HCT116 (cell line): Measurements from ENCODE around the gene MID1. TPM values are rescaled to one million over a fixed set of nuclear protein-coding genes. Genes with fewer than 3 reads are reported as not detected.

Experiments
- ATAC-seq: fragments of 200-7000 bp; cut with Tn5 transposase; 2 replicates; pipeline ENCODE4 v1.9.1; 2020; ENCODE audit warnings: mild to moderate bottlenecking, moderate library complexity
- BruUV-seq: library from RNA; stranded (reverse); fragments of 400-500 nt; replicated peaks from 2 replicates; lab custom pipeline; 2021; lab: Mats Ljungman, UMichigan
- CTCF ChIA-PET: fragments of 300-600 bp; sonication (Branson Sonifier 250); formaldehyde crosslinking; loops from one replicate; lab custom pipeline; 2021; ENCODE audit warnings: antibody characterized with exemption; lab: Charles Lee
- POLR2A ChIA-PET: fragments of 300-600, 350-600 bp; sonication (Branson Sonifier 250); formaldehyde crosslinking; loops from one replicate; lab custom pipeline; 2021; ENCODE audit warnings: antibody characterized with exemption; lab: Charles Lee
- RAD21 ChIA-PET, 2 experiments: fragments of 300-600 bp; sonication (Branson Sonifier 250); formaldehyde crosslinking; loops; one replicate each; lab custom pipeline; 2023; ENCODE audit warnings: low total read pairs in 2 of 2; ENCODE audit not compliant: uncharacterized antibody in 2 of 2, unreplicated experiment in 2 of 2, low non-redundant PET in 1 of 2; lab: Charles Lee
- DNase-seq: peaks from one replicate; pipeline ENCODE4 v3.0.0-alpha.2; 2010; ENCODE audit warnings: low read depth, low spot score
- H2AFZ ChIP-seq: fragments of 200-600 bp; shearing (Covaris generic), sonication (generic); 2 replicates; pipeline ENCODE4 v1.6.1; 2017; ENCODE audit warnings: low read depth, mixed run types, mixed read lengths, antibody characterized with exemption, low read length; ENCODE audit not compliant: poor library complexity, severe bottlenecking
- H3K27ac ChIP-seq: 2 replicates; pipeline ENCODE4 v1.5.1; 2012; ENCODE audit warnings: low read depth, low read length
- H3K27me3 ChIP-seq: fragments of 200-600 bp; sonication (generic); 2 replicates; pipeline ENCODE4 v1.6.1; 2016; ENCODE audit warnings: mixed run types, low read length, mixed read lengths; ENCODE audit not compliant: insufficient read depth
- H3K36me3 ChIP-seq, 2 experiments: fragments of 200-500 bp in 1 of 2; fragments of 200-600 bp in 1 of 2; sonication (Bioruptor generic) in 1 of 2; sonication (generic) in 1 of 2; 2 replicates each; pipeline versions ENCODE4 v1.5.1 to v1.6.1; 2014 to 2016; ENCODE audit warnings: low read length in 2 of 2, inconsistent platforms in 1 of 2, mixed read lengths in 1 of 2, mixed run types in 1 of 2; ENCODE audit not compliant: insufficient read depth in 2 of 2, control insufficient read depth in 1 of 2
- H3K4me1 ChIP-seq, 2 experiments: fragments of 200-600 bp in 1 of 2; sonication (generic) in 1 of 2; 2 replicates each; pipeline versions ENCODE4 v1.5.1 to v1.6.1; 2012 to 2017; ENCODE audit warnings: low read length in 2 of 2, inconsistent platforms in 1 of 2, mild to moderate bottlenecking in 1 of 2, mixed read lengths in 1 of 2, mixed run types in 1 of 2, moderate library complexity in 1 of 2; ENCODE audit not compliant: insufficient read depth in 2 of 2, control insufficient read depth in 1 of 2
- H3K4me2 ChIP-seq: fragments of 200-600 bp; sonication (generic); 2 replicates; pipeline ENCODE4 v1.6.1; 2017; ENCODE audit warnings: mixed run types, low read length, mixed read lengths
- H3K4me3 ChIP-seq, 2 experiments: fragments of 200-600 bp in 1 of 2; sonication (generic) in 1 of 2; replicated peaks in 1 of 2; 2 replicates each; pipeline ENCODE4 v1.5.1; 2011 to 2016; ENCODE audit warnings: low read length in 2 of 2, control low read depth in 1 of 2, low read depth in 1 of 2, mild to moderate bottlenecking in 1 of 2, mixed read lengths in 1 of 2, mixed run types in 1 of 2
- H3K79me2 ChIP-seq: fragments of 200-600 bp; sonication (generic); 2 replicates; pipeline ENCODE4 v1.6.1; 2017; ENCODE audit warnings: mild to moderate bottlenecking, mixed run types, low read length, moderate library complexity, mixed read lengths; ENCODE audit not compliant: insufficient read depth
- H3K9ac ChIP-seq: fragments of 200-600 bp; sonication (generic); 2 replicates; pipeline ENCODE4 v1.6.1; 2016; ENCODE audit warnings: low read length, mixed read lengths
- H3K9me2 ChIP-seq: fragments of 200-600 bp; sonication (generic), shearing (Covaris generic); 2 replicates; pipeline ENCODE4 v1.6.1; 2017; ENCODE audit warnings: mixed run types, mild to moderate bottlenecking, moderate library complexity; ENCODE audit not compliant: insufficient read depth
- H3K9me3 ChIP-seq, 2 experiments: fragments of 200-500 bp in 1 of 2; fragments of 200-600 bp in 1 of 2; sonication (Bioruptor generic) in 1 of 2; sonication (generic) in 1 of 2; 2 replicates each; pipeline ENCODE4 v1.6.1; 2014 to 2017; ENCODE audit warnings: low read length in 2 of 2, mixed read lengths in 2 of 2, inconsistent platforms in 1 of 2, low read depth in 1 of 2, mild to moderate bottlenecking in 1 of 2, mixed run types in 1 of 2, moderate library complexity in 1 of 2; ENCODE audit not compliant: control insufficient read depth in 1 of 2, insufficient read depth in 1 of 2
- H4K20me1 ChIP-seq: fragments of 200-600 bp; sonication (generic), shearing (Covaris generic); 2 replicates; pipeline ENCODE4 v1.6.1; 2017; ENCODE audit warnings: mixed run types, mild to moderate bottlenecking, moderate library complexity; ENCODE audit not compliant: insufficient read depth
- CBX3 ChIP-seq: IDR thresholded peaks from 2 replicates; pipeline ENCODE4 v1.6.1; 2012; ENCODE audit warnings: low read depth
- CEBPB ChIP-seq: IDR thresholded peaks from 2 replicates; pipeline ENCODE4 v1.6.1; 2012; ENCODE audit warnings: low read depth
- CTCF ChIP-seq, 3 experiments: fragments of 200-600 bp in 1 of 3; sonication (generic) in 1 of 3; IDR thresholded peaks in 2 of 3; conservative IDR thresholded peaks in 1 of 3; 2 replicates each; pipeline ENCODE4 v1.5.1; 2012 to 2017; ENCODE audit warnings: low read depth in 2 of 3, low read length in 2 of 3, antibody characterized with exemption in 1 of 3, borderline replicate concordance in 1 of 3, control low read depth in 1 of 3, mild to moderate bottlenecking in 1 of 3, mixed read lengths in 1 of 3, mixed run types in 1 of 3, moderate library complexity in 1 of 3; ENCODE audit not compliant: insufficient read depth in 1 of 3
- EGR1 ChIP-seq: IDR thresholded peaks from 2 replicates; pipeline ENCODE4 v1.6.1; 2012; ENCODE audit warnings: low read depth
- ELF1 ChIP-seq: IDR thresholded peaks from 2 replicates; pipeline ENCODE4 v1.6.1; 2012; ENCODE audit warnings: low read depth, borderline replicate concordance
- MAX ChIP-seq: IDR thresholded peaks from 2 replicates; pipeline ENCODE4 v1.6.1; 2012
- POLR2A ChIP-seq: IDR thresholded peaks from 2 replicates; pipeline ENCODE4 v1.7.0; 2011; ENCODE audit warnings: borderline replicate concordance; ENCODE audit not compliant: insufficient read depth, insufficient read length; ENCODE audit errors: extremely low read depth
- POLR2AphosphoS5 ChIP-seq: IDR thresholded peaks from 2 replicates; pipeline ENCODE4 v1.6.1; 2011; ENCODE audit warnings: mild to moderate bottlenecking, low read depth, low read length, moderate library complexity
- SIN3A ChIP-seq: IDR thresholded peaks from 2 replicates; pipeline ENCODE4 v1.6.1; 2012; ENCODE audit warnings: low read depth
- SP1 ChIP-seq: IDR thresholded peaks from 2 replicates; pipeline ENCODE4 v1.6.1; 2012; ENCODE audit warnings: low read depth
- SRF ChIP-seq: IDR thresholded peaks from 2 replicates; pipeline ENCODE4 v1.6.1; 2012; ENCODE audit warnings: low read depth
- ZBTB33 ChIP-seq: IDR thresholded peaks from 2 replicates; pipeline ENCODE4 v1.6.1; 2011; ENCODE audit warnings: mild to moderate bottlenecking, low read length, moderate library complexity; ENCODE audit not compliant: insufficient replicate concordance; ENCODE audit errors: extremely low read depth
- ZNF274 ChIP-seq: fragments of 200-500 bp; sonication (Bioruptor generic); IDR thresholded peaks from 2 replicates; pipeline ENCODE4 v1.6.1; 2014; ENCODE audit warnings: mild to moderate bottlenecking, low read depth, low read length, inconsistent platforms
- intact Hi-C: fragments of 100-400 bp; cut with micrococcal nuclease; formaldehyde crosslinking; loops from 2 replicates; pipeline ENCODE4 v1.10.0; 2022
- total RNA-seq: library from RNA; stranded (reverse); gene quantifications from one replicate; pipeline ENCODE4 v1.2.1, GENCODE V29; 2021; ENCODE audit not compliant: unreplicated experiment

The MID1 gene
- total RNA-seq, 1 experiment from 2014 or later, result 48.8 TPM

- POLR2A ChIA-PET, result no interaction called here
- Histone ChIP-seq H2AFZ (no peak overlapping the region), H3K36me3 (no peaks in the 10 kb centered on the region), H3K9me3 (no peaks in the 10 kb centered on the region), H3K27me3 (no peaks in the 10 kb centered on the region), H4K20me1 (no peaks in the 10 kb centered on the region), H3K9ac (no peak overlapping the region), H3K79me2 (no peaks in the 10 kb centered on the region), H3K4me3 (no peak overlapping the region), H3K4me2 (no peak overlapping the region), H3K27ac (no peak overlapping the region), H3K4me1 (no peaks in the 10 kb centered on the region), H3K9me2 (no peaks in the 10 kb centered on the region)
- RAD21 ChIA-PET, result no interaction called here
- CTCF ChIA-PET, result no interaction called here
- BruUV-seq, result no TSS peak
- intact Hi-C loops, result no loop called here
- ATAC-seq (no peak), DNase-seq (no peak)
- TF ChIP-seq POLR2AphosphoS5 (no peak), CTCF (IDR thresholded peaks at IDR 0.05 in 2 of 3, conservative IDR thresholded peaks at IDR 0.05 in 1 of 3; ENCODE audit: borderline replicate concordance in 1 of 3, insufficient read depth in 1 of 3, low read depth in 2 of 3, low read length in 2 of 3) (no peak), ZBTB33 (no peak), SRF (no peak), ZNF274 (no peak), SP1 (no peak), CEBPB (no peak), EGR1 (no peak), POLR2A (no peak), MAX (no peak), SIN3A (no peak), CBX3 (no peak), ELF1 (no peak)
Measured at GRCh38 chrX:10654960-10655359, 34.6 kb upstream of the MID1 start.
